GM21786 (cell line): Measurements from ENCODE around the gene MRPL28.
"Not testable (repeated sequence)": the region's sequence is repeated elsewhere in the genome, so short reads cannot be mapped to it uniquely, and the experiment has no call there.

Source experiments
- ATAC-seq: cut with Tn5 transposase; IDR thresholded peaks from one replicate; pipeline ENCODE4 v1.9.1; 2021; ENCODE audit not compliant: unreplicated experiment

Gene MRPL28

GRCh38 chr16:370443-370842, at the start of gene MRPL28:
MRPL28 (minus strand) TSS chr16:370538; CDS start chr16:370218, 320 bp downstream.
- ATAC-seq = peak; percentile 85

- not testable (repeated sequence) for ATAC-seq
Observed at GRCh38 chr16:415170-415498, 44.8 kb upstream of the MRPL28 start.

GRCh38 chr16:414395-415169, 44.2 kb upstream of the MRPL28 start:
- ATAC-seq = no peak

GRCh38 chr16:411576-412265, 41.4 kb upstream of the MRPL28 start:
- no peak for ATAC-seq

- no peak for ATAC-seq
Observed at GRCh38 chr16:410516-411178, 40.3 kb upstream of the MRPL28 start.

GRCh38 chr16:407253-407652, 36.9 kb upstream of the MRPL28 start:
- ATAC-seq = no peak

GRCh38 chr16:405548-406506, 35.5 kb upstream of the MRPL28 start:
- no peak for ATAC-seq

- ATAC-seq = no peak
Observed at GRCh38 chr16:404971-405486, 34.7 kb upstream of the MRPL28 start.

- peak; percentile 49 for ATAC-seq
Observed at GRCh38 chr16:401468-402348, 31.4 kb upstream of the MRPL28 start, which contains the start of gene DECR2. DECR2 (plus strand) TSS chr16:401885; CDS start chr16:401964, 79 bp downstream.

GRCh38 chr16:400061-400591, 29.8 kb upstream of the MRPL28 start:
- no peak for ATAC-seq

- no peak for ATAC-seq
Observed at GRCh38 chr16:399340-400019, 29.1 kb upstream of the MRPL28 start.

- ATAC-seq = no peak
Observed at GRCh38 chr16:398561-399339, 28.4 kb upstream of the MRPL28 start.

- no peak for ATAC-seq
Observed at GRCh38 chr16:397736-398332, 27.5 kb upstream of the MRPL28 start.

GRCh38 chr16:397135-397661, 26.9 kb upstream of the MRPL28 start, which contains the start of gene NME4:
NME4 (plus strand) TSS chr16:397199; CDS start chr16:397223, 24 bp downstream.
- no peak for ATAC-seq

- no peak for ATAC-seq
Observed at GRCh38 chr16:396605-397004, 26.3 kb upstream of the MRPL28 start.

GRCh38 chr16:396199-396598, 25.9 kb upstream of the MRPL28 start:
- no peak for ATAC-seq

- ATAC-seq = no peak
Observed at GRCh38 chr16:392450-393030, 22.2 kb upstream of the MRPL28 start.
